Muscle layer of duodenum (tissue), 2 donors: ENCODE results near the gene MISP3.

ENCODE experiments used
- H3K27ac ChIP-seq: one replicate; pipeline ENCODE4 v1.7.0; 2013; ENCODE audit warnings: mild to moderate bottlenecking, low read length
- H3K27me3 ChIP-seq: one replicate; pipeline ENCODE4 v1.7.0; 2013; ENCODE audit warnings: low read depth, mild to moderate bottlenecking, control low read depth, low read length
- H3K36me3 ChIP-seq, 2 donors: one replicate each; pipeline ENCODE4 v1.7.0; 2013; ENCODE audit warnings: low read length in 2 of 2, control low read depth in 1 of 2, mild to moderate bottlenecking in 1 of 2; ENCODE audit not compliant: insufficient read depth in 2 of 2, control insufficient read depth in 1 of 2
- H3K4me1 ChIP-seq, 2 donors: one replicate each; pipeline ENCODE4 v1.7.0; 2013; ENCODE audit warnings: low read length in 2 of 2, mild to moderate bottlenecking in 2 of 2, control low read depth in 1 of 2, moderate library complexity in 1 of 2; ENCODE audit not compliant: insufficient read depth in 2 of 2, control insufficient read depth in 1 of 2
- H3K4me3 ChIP-seq, 2 donors: one replicate each; pipeline ENCODE4 v1.7.0; 2013; ENCODE audit warnings: low read length in 2 of 2, low read depth in 1 of 2, mild to moderate bottlenecking in 1 of 2
- H3K9me3 ChIP-seq, 2 donors: one replicate each; pipeline ENCODE4 v1.7.0; 2013; ENCODE audit warnings: low read length in 2 of 2, control low read depth in 1 of 2, mild to moderate bottlenecking in 1 of 2; ENCODE audit not compliant: control insufficient read depth in 1 of 2
- donor health status: healthy.

Gene MISP3

GRCh38 chr19:14094854-14095253 lies 22.3 kb downstream of the MISP3 start:
- Histone ChIP-seq H3K27ac (no peak overlapping the region), H3K4me3 (no peak overlapping the region), H3K4me1 (peaks cover 0 to 7% of the 10 kb centered on the region in 2 donors), H3K27me3 (no peaks in the 10 kb centered on the region), H3K9me3 (peaks cover 6 to 8% of the 10 kb centered on the region in 2 donors), H3K36me3 (peaks cover 16 to 19% of the 10 kb centered on the region in 2 donors)

- Histone ChIP-seq H3K27me3 (no peaks in the 10 kb centered on the region), H3K9me3 (peaks cover 6 to 8% of the 10 kb centered on the region in 2 donors), H3K36me3 (peaks cover 25 to 32% of the 10 kb centered on the region in 2 donors), H3K4me1 (peaks cover 0 to 7% of the 10 kb centered on the region in 2 donors), H3K4me3 (no peak overlapping the region), H3K27ac (no peak overlapping the region)
Observed at GRCh38 chr19:14096272-14096992, 23.8 kb downstream of the MISP3 start.

GRCh38 chr19:14097532-14098151 lies 25.1 kb downstream of the MISP3 start:
- no peaks in the 10 kb centered on the region for H3K27me3 ChIP-seq
- no peak overlapping the region for H3K4me3 ChIP-seq
- H3K27ac ChIP-seq = no peak overlapping the region
- H3K36me3 ChIP-seq = peaks cover 31 to 39% of the 10 kb centered on the region in 2 donors
- peaks cover 6 to 8% of the 10 kb centered on the region in 2 donors for H3K9me3 ChIP-seq
- no peaks in the 10 kb centered on the region for H3K4me1 ChIP-seq

- Histone ChIP-seq H3K36me3 (peaks cover 40 to 60% of the 10 kb centered on the region in 2 donors), H3K4me1 (no peaks in the 10 kb centered on the region), H3K27me3 (no peaks in the 10 kb centered on the region), H3K4me3 (no peak overlapping the region), H3K9me3 (no peaks in the 10 kb centered on the region), H3K27ac (no peak overlapping the region)
Observed at GRCh38 chr19:14101003-14101545, 28.5 kb downstream of the MISP3 start.

GRCh38 chr19:14102102-14102696 lies 29.6 kb downstream of the MISP3 start:
- no peak overlapping the region for H3K4me3 ChIP-seq
- H3K9me3 ChIP-seq = no peaks in the 10 kb centered on the region
- no peak overlapping the region for H3K27ac ChIP-seq
- peaks cover 0 to under 1% of the 10 kb centered on the region in 2 donors for H3K4me1 ChIP-seq
- H3K36me3 ChIP-seq = peaks cover 31 to 58% of the 10 kb centered on the region in 2 donors
- no peaks in the 10 kb centered on the region for H3K27me3 ChIP-seq

GRCh38 chr19:14102756-14103155 lies 30.2 kb downstream of the MISP3 start:
- Histone ChIP-seq H3K4me3 (no peak overlapping the region), H3K36me3 (peaks cover 27 to 53% of the 10 kb centered on the region in 2 donors), H3K27me3 (no peaks in the 10 kb centered on the region), H3K9me3 (no peaks in the 10 kb centered on the region), H3K27ac (no peak overlapping the region), H3K4me1 (peaks cover 0 to 6% of the 10 kb centered on the region in 2 donors)

GRCh38 chr19:14103310-14103709 lies 30.7 kb downstream of the MISP3 start:
- Histone ChIP-seq H3K27ac (no peak overlapping the region), H3K9me3 (no peaks in the 10 kb centered on the region), H3K27me3 (no peaks in the 10 kb centered on the region), H3K4me1 (peaks cover 0 to 11% of the 10 kb centered on the region in 2 donors), H3K36me3 (peaks cover 23 to 49% of the 10 kb centered on the region in 2 donors), H3K4me3 (no peak overlapping the region)

- Histone ChIP-seq H3K27me3 (no peaks in the 10 kb centered on the region), H3K9me3 (no peaks in the 10 kb centered on the region), H3K36me3 (peaks cover 19 to 42% of the 10 kb centered on the region in 2 donors), H3K27ac (no peak overlapping the region), H3K4me1 (peaks cover 0 to 15% of the 10 kb centered on the region in 2 donors), H3K4me3 (no peak overlapping the region)
Observed at GRCh38 chr19:14105680-14106079, 33.1 kb downstream of the MISP3 start.

GRCh38 chr19:14106840-14107239 lies 34.3 kb downstream of the MISP3 start:
- Histone ChIP-seq H3K9me3 (no peaks in the 10 kb centered on the region), H3K4me1 (peaks cover 0 to 20% of the 10 kb centered on the region in 2 donors), H3K4me3 (no peak overlapping the region), H3K27me3 (no peaks in the 10 kb centered on the region), H3K36me3 (peaks cover 15 to 36% of the 10 kb centered on the region in 2 donors), H3K27ac (no peak overlapping the region)

GRCh38 chr19:14107581-14108461 lies 35.2 kb downstream of the MISP3 start:
- Histone ChIP-seq H3K9me3 (no peaks in the 10 kb centered on the region), H3K27me3 (no peaks in the 10 kb centered on the region), H3K27ac (no peak overlapping the region), H3K36me3 (peaks cover 7 to 27% of the 10 kb centered on the region in 2 donors), H3K4me1 (peaks cover 6 to 29% of the 10 kb centered on the region in 2 donors), H3K4me3 (no peak overlapping the region)
